SK-N-MC (cell line): ENCODE data around the gene VWA8.

Source experiments
- EZH2 ChIP-seq: fragments of 200-600 bp; sonication (generic); IDR thresholded peaks from one replicate; pipeline ENCODE4 v1.6.1; 2017; ENCODE audit warnings: antibody characterized with exemption
- FOXP2 ChIP-seq: optimal IDR thresholded peaks from 2 replicates; pipeline ENCODE3; 2011; ENCODE audit warnings: mild to moderate bottlenecking, moderate library complexity; ENCODE audit not compliant: insufficient read depth; ENCODE audit errors: extremely low read length, control extremely low read depth
- POLR2AphosphoS5 ChIP-seq: IDR thresholded peaks from 2 replicates; pipeline ENCODE4 v1.6.1; 2012; ENCODE audit warnings: mild to moderate bottlenecking, low read depth, low read length, borderline replicate concordance

DNA sequence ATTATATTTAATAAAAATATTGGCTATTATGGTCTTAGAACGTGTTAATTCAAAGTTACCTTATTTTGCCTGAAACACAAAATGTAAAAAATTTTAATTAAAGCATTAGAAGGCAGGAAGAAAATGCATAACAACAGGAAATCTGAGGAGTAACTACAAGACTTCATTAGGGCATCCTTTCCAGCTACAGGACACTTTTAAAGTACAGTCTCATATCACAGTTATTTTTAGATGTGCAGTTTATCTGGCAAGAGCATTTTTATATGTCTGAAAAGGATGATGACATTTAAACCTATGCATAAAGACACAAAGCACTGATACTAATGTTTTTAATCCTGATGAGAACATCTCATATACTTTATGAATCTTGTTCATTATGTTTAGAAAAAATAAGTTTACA, 247.5 kb downstream of the VWA8 start:
- TF ChIP-seq EZH2 (no peak), POLR2AphosphoS5 (no peak), FOXP2 (no peak)
